Measurements from ENCODE around the gene YBX1.
"Not testable (repeated sequence)": the region's sequence is repeated elsewhere in the genome, so short reads cannot be mapped to it uniquely, and the experiment has no call there.

YBX1 gene

DNA sequence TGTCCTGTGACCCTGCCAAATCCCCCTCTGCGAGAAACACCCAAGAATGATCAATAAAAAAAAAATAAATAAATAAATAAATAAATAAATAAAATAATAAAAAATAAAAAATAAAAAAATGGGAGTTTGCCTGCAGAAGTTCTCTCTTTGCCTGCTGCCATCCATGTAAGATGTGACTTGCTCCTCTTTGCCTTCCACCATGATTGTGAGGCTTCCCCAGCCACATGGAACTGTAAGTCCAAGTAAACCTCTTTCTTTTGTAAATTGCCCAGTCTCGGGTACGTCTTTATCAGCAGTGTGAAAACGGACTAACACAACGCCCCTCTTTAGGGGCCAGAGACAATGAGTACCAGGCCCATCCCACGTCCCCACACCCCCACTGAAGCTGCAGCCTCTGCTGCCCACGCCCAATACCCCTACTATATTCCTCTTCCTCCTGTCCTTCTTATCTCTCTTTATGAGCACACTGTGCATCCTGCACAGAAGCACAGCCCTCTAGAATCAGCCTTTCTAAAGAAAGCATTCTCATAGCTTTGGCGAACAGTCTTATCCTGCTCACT is 69.4 kb downstream of the YBX1 start:
- not testable (repeated sequence) for DNase-seq

DNA sequence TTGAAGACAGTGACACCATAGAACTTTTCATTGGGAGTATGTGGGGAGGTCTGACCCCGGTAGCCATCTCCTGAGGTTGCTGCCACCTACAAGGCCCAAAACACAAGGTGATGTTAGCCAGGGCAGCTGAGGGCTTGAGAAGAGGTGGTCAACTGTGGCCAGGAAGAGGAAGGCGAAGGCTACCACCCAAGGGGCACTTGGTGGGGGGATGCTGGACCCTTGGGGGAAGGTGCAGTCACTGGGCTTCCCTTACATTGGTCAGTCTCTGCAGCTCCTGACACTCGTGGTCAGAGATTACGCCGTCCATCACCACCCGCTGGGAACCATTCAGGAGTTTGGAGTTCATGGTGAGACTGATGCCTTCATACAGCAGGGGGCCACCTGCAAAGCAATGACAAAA is 70.1 kb downstream of the YBX1 start:
- no peak for DNase-seq

DNA sequence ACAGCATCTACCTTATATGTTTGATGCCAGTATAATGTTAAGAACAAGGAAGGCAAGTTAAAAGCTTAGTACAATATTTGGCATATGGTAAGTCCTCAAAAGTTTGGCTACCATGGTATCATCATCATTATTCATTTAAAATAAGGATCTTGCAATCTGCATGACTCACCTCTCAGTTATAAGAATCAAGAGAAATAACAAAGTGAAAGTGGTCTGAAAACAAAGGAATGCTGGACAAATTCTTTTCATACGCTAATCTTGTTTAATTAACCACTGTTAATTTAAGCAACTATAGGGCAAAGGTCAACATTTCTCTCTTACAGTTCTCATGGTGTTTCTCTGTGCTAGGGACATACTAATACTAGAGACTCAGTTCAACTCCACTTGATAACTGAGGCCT is 70.9 kb downstream of the YBX1 start:
- no peak for DNase-seq

Data from DMS53 (cell line).